Posterior cingulate gyrus (tissue), 11 donors: ENCODE measurements around the gene IL17RE.

Source experiments
- DNase-seq, 10 donors: peaks; one replicate each; pipeline versions ENCODE4 v3.0.0 to v3.0.0-alpha.2; 2020 to 2021; ENCODE audit warnings: mixed read lengths in 3 of 10
- intact Hi-C: fragments of 100-400 bp; cut with DNase I; formaldehyde crosslinking; loops from one replicate; pipeline ENCODE4 v1.15.1; 2023

Gene IL17RE

GRCh38 chr3:9901967-9902366 is 681 bp upstream of the IL17RE start:
- DNase-seq, result no peak
- intact Hi-C loops, result no loop called here

- DNase-seq, result no peak
- intact Hi-C loops, result no loop called here
Observed at GRCh38 chr3:9903238-9903624, 583 bp downstream of the IL17RE start.

- intact Hi-C loops, result no loop called here
- DNase-seq, result no peak
Observed at GRCh38 chr3:9903904-9904303, 1.3 kb downstream of the IL17RE start.

GRCh38 chr3:9906480-9906879 is 3.8 kb downstream of the IL17RE start:
- no peak for DNase-seq
- intact Hi-C loops, result no loop called here

GRCh38 chr3:9908286-9908685 is 5.6 kb downstream of the IL17RE start:
- DNase-seq, result no peak
- intact Hi-C loops, result no loop called here

GRCh38 chr3:9909221-9910013 is 6.8 kb downstream of the IL17RE start:
- intact Hi-C loops, result no loop called here

GRCh38 chr3:9911863-9912262 is 9.2 kb downstream of the IL17RE start:
- intact Hi-C loops, result no loop called here
- no peak for DNase-seq

More at GRCh38 chr3:9909221-9910013, 6.8 kb downstream of the IL17RE start:
- DNase-seq, result no peak

GRCh38 chr3:9912294-9912935 is 9.8 kb downstream of the IL17RE start:
- intact Hi-C loops, result no loop called here
- no peak for DNase-seq

GRCh38 chr3:9913601-9914000 is 11.0 kb downstream of the IL17RE start:
- intact Hi-C loops, result no loop called here
- DNase-seq, result no peak

GRCh38 chr3:9914011-9914410 is 11.4 kb downstream of the IL17RE start:
- intact Hi-C loops, result no loop called here

GRCh38 chr3:9914559-9915253 is 12.1 kb downstream of the IL17RE start:
- intact Hi-C loops, result no loop called here

More at GRCh38 chr3:9914011-9914410, 11.4 kb downstream of the IL17RE start:
- DNase-seq, result no peak

GRCh38 chr3:9915254-9916141 is 12.8 kb downstream of the IL17RE start:
- DNase-seq, result peak; percentile 53 to 96 (median 72)
- intact Hi-C loops, result no loop called here

More at GRCh38 chr3:9914559-9915253, 12.1 kb downstream of the IL17RE start:
- DNase-seq, result no peak

GRCh38 chr3:9916346-9916733 is 13.7 kb downstream of the IL17RE start:
- intact Hi-C loops, result no loop called here
- DNase-seq, result no peak

GRCh38 chr3:9916734-9917680 is 14.4 kb downstream of the IL17RE start, which contains the start of gene IL17RC:
Gene IL17RC, plus strand, starts transcription at chr3:9917098. Its CDS starts 218 bp downstream, at chr3:9917316.
- peak; percentile 52 to 96 (median 78) for DNase-seq
- intact Hi-C loops, result no loop called here

- DNase-seq, result peak in 1 of 10 donors; percentile 70
- intact Hi-C loops, result no loop called here
Observed at GRCh38 chr3:9917820-9918219, 15.2 kb downstream of the IL17RE start.

GRCh38 chr3:9918261-9919038 is 15.8 kb downstream of the IL17RE start:
- intact Hi-C loops, result no loop called here
- peak in 1 of 10 donors; percentile 62 for DNase-seq

GRCh38 chr3:9928158-9928557 is 25.5 kb downstream of the IL17RE start:
- peak in 1 of 10 donors; percentile 81 for DNase-seq
- intact Hi-C loops, result no loop called here

- DNase-seq, result no peak
- intact Hi-C loops, result loop anchor here (5.0 kb wide), 2 partner anchors 39 to 84 kb away; partner anchors contain the start of gene JAGN1
Observed at GRCh38 chr3:9930804-9931418, 28.3 kb downstream of the IL17RE start.
